ENCODE results near the gene ZNF205. TPM values are rescaled to one million over a fixed set of nuclear protein-coding genes. Genes with fewer than 3 reads are reported as not detected.

Gene ZNF205
- total and polyA plus RNA-seq, 2 of the 8 experiments (the other 6 are each of a cell fraction or from before 2014, with no cell fraction given) = 19.1 to 19.9 TPM

DNA sequence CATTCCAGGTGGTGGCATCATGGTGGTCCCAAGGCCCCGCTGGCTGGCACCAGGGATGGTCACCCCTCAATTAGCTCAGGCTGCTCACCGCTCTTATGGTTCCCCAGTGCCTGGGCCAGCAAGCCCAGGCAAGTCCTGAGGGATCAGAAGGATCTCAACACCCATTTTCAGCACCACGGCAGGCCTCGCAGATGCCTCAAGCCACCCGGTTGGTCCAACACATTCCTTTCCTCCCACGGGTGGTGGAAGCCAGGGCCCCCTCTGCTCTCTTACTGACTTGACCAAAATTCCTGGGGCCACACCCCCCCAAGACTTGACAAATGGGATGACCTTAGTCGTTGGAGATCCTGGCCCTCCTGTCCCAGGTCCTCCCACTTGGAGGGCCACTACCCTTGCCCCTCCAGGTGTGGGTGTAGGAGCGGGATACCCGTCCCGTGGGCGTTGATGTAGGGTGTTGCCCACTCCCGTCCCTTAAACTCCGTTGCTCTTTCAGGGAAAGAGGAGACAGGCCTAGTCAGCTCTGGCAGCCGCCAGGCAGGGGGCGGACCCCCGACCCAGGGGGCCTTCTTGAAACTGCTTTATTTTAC, 5.9 kb downstream of the ZNF205 start (continued):
- TF ChIP-seq, protein P1, sequence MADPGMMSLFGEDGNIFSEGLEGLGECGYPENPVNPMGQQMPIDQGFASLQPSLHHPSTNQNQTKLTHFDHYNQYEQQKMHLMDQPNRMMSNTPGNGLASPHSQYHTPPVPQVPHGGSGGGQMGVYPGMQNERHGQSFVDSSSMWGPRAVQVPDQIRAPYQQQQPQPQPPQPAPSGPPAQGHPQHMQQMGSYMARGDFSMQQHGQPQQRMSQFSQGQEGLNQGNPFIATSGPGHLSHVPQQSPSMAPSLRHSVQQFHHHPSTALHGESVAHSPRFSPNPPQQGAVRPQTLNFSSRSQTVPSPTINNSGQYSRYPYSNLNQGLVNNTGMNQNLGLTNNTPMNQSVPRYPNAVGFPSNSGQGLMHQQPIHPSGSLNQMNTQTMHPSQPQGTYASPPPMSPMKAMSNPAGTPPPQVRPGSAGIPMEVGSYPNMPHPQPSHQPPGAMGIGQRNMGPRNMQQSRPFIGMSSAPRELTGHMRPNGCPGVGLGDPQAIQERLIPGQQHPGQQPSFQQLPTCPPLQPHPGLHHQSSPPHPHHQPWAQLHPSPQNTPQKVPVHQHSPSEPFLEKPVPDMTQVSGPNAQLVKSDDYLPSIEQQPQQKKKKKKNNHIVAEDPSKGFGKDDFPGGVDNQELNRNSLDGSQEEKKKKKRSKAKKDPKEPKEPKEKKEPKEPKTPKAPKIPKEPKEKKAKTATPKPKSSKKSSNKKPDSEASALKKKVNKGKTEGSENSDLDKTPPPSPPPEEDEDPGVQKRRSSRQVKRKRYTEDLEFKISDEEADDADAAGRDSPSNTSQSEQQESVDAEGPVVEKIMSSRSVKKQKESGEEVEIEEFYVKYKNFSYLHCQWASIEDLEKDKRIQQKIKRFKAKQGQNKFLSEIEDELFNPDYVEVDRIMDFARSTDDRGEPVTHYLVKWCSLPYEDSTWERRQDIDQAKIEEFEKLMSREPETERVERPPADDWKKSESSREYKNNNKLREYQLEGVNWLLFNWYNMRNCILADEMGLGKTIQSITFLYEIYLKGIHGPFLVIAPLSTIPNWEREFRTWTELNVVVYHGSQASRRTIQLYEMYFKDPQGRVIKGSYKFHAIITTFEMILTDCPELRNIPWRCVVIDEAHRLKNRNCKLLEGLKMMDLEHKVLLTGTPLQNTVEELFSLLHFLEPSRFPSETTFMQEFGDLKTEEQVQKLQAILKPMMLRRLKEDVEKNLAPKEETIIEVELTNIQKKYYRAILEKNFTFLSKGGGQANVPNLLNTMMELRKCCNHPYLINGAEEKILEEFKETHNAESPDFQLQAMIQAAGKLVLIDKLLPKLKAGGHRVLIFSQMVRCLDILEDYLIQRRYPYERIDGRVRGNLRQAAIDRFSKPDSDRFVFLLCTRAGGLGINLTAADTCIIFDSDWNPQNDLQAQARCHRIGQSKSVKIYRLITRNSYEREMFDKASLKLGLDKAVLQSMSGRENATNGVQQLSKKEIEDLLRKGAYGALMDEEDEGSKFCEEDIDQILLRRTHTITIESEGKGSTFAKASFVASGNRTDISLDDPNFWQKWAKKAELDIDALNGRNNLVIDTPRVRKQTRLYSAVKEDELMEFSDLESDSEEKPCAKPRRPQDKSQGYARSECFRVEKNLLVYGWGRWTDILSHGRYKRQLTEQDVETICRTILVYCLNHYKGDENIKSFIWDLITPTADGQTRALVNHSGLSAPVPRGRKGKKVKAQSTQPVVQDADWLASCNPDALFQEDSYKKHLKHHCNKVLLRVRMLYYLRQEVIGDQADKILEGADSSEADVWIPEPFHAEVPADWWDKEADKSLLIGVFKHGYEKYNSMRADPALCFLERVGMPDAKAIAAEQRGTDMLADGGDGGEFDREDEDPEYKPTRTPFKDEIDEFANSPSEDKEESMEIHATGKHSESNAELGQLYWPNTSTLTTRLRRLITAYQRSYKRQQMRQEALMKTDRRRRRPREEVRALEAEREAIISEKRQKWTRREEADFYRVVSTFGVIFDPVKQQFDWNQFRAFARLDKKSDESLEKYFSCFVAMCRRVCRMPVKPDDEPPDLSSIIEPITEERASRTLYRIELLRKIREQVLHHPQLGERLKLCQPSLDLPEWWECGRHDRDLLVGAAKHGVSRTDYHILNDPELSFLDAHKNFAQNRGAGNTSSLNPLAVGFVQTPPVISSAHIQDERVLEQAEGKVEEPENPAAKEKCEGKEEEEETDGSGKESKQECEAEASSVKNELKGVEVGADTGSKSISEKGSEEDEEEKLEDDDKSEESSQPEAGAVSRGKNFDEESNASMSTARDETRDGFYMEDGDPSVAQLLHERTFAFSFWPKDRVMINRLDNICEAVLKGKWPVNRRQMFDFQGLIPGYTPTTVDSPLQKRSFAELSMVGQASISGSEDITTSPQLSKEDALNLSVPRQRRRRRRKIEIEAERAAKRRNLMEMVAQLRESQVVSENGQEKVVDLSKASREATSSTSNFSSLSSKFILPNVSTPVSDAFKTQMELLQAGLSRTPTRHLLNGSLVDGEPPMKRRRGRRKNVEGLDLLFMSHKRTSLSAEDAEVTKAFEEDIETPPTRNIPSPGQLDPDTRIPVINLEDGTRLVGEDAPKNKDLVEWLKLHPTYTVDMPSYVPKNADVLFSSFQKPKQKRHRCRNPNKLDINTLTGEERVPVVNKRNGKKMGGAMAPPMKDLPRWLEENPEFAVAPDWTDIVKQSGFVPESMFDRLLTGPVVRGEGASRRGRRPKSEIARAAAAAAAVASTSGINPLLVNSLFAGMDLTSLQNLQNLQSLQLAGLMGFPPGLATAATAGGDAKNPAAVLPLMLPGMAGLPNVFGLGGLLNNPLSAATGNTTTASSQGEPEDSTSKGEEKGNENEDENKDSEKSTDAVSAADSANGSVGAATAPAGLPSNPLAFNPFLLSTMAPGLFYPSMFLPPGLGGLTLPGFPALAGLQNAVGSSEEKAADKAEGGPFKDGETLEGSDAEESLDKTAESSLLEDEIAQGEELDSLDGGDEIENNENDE (IDR thresholded peaks at IDR 0.05; ENCODE audit: insufficient replicate concordance, low read length) = no peak
- TF ChIP-seq MAFK (IDR thresholded peaks at IDR 0.05; ENCODE audit: low read depth, low read length) (no peak), HDAC6 (IDR thresholded peaks at IDR 0.05; ENCODE audit: low read depth, low read length) (no peak), RNF2 (IDR thresholded peaks at IDR 0.05; ENCODE audit: borderline replicate concordance, low read depth, low read length, missing control alignments, poor library complexity, severe bottlenecking) (no peak), POLR2A (IDR thresholded peaks at IDR 0.05; ENCODE audit: control extremely low read depth in 1 of 2, low read depth in 2 of 2, low read length in 2 of 2) (no peak)

Data from H1 (cell line).